IMR-90 (cell line): Measurements from ENCODE around the gene RGSL1.
A peak's percentile ranks its signal among the peaks of the same experiment; 100 is the strongest.

Experiments used
- BHLHE40 ChIP-seq: fragments of 150-350 bp; IDR thresholded peaks from 2 replicates; pipeline ENCODE4 v1.6.1; 2016; ENCODE audit warnings: mild to moderate bottlenecking, low read depth, low read length
- MXI1 ChIP-seq: IDR thresholded peaks from 2 replicates; pipeline ENCODE4 v1.6.1; 2012; ENCODE audit warnings: low read depth, mild to moderate bottlenecking, low read length, moderate library complexity, borderline replicate concordance
- POLR2A ChIP-seq: IDR thresholded peaks from 2 replicates; pipeline ENCODE4 v1.6.1; 2012; ENCODE audit warnings: mild to moderate bottlenecking, low read depth, low read length
- TF ChIP-seq, protein P1 (sequence below): conservative IDR thresholded peaks from 2 replicates; pipeline ENCODE4 v1.5.1; 2012; ENCODE audit warnings: mild to moderate bottlenecking, low read depth, low read length, improper control_type of control experiment

DNA sequence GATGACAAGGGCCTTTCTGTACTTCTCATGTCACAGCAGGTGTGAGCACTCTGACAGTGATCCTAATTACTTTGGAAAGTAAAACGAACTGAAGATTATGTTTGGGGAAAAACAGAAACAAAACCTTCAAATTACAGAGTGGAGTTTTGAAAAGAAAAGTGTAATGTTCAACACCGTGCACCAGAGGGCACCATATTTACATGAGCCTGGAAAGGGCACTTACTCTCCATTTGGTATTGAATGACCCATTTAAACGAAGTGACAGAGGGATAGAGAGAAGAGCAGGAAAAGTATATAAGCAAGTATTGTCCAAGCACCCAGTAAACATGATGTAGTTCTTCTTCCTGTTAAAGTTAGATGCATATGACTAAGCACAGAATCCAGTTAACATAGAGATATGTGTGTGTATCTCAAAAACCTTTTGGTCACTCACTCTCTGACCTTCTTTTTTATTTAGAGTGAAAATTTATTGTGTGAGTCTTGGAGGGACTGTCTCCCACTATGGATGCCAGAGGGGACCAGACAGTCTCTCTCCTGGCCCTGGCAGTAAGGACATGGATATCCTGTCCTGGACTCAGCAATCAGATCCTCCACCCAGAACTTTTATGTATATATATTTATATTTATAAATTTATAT lies 3.8 kb upstream of the RGSL1 start:
- TF ChIP-seq BHLHE40 (no peak), POLR2A (no peak), MXI1 (no peak)
- TF ChIP-seq, protein P1, sequence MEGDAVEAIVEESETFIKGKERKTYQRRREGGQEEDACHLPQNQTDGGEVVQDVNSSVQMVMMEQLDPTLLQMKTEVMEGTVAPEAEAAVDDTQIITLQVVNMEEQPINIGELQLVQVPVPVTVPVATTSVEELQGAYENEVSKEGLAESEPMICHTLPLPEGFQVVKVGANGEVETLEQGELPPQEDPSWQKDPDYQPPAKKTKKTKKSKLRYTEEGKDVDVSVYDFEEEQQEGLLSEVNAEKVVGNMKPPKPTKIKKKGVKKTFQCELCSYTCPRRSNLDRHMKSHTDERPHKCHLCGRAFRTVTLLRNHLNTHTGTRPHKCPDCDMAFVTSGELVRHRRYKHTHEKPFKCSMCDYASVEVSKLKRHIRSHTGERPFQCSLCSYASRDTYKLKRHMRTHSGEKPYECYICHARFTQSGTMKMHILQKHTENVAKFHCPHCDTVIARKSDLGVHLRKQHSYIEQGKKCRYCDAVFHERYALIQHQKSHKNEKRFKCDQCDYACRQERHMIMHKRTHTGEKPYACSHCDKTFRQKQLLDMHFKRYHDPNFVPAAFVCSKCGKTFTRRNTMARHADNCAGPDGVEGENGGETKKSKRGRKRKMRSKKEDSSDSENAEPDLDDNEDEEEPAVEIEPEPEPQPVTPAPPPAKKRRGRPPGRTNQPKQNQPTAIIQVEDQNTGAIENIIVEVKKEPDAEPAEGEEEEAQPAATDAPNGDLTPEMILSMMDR = peak; percentile 63
